Activated effector memory CD4-positive, alpha-beta T cell treated with anti-CD3 and anti-CD28 coated beads, Interleukin-2, amount 50 U/mL, for 16 hours (primary cell): Measurements from ENCODE around the gene ROBO2.
"Not testable (repeated sequence)": the region's sequence is repeated elsewhere in the genome, so short reads cannot be mapped to it uniquely, and the experiment has no call there.

Experiments
- DNase-seq: peaks from one replicate; pipeline ENCODE4 v3.0.0-alpha.2; 2020

ROBO2 gene

DNA sequence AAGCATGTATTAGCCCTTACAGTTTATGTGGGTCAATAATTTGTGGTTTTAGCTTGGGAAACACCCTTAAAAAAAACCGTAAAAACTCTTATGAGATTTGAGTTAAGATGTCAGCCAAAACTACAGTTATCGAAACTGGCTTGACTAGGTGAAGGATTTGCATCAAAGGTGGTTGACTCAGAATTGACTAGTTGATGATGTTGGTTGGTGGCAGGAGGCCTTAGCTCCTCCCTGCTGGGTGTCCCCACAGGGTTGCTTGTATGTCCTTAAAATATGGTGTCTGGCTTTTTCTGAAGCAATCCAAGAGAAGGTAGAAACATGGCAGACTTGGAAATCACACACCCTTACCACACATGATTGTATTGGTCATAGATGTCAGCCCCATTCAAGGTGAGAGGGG lies 305.1 kb downstream of the ROBO2 start:
- no peak for DNase-seq

DNA sequence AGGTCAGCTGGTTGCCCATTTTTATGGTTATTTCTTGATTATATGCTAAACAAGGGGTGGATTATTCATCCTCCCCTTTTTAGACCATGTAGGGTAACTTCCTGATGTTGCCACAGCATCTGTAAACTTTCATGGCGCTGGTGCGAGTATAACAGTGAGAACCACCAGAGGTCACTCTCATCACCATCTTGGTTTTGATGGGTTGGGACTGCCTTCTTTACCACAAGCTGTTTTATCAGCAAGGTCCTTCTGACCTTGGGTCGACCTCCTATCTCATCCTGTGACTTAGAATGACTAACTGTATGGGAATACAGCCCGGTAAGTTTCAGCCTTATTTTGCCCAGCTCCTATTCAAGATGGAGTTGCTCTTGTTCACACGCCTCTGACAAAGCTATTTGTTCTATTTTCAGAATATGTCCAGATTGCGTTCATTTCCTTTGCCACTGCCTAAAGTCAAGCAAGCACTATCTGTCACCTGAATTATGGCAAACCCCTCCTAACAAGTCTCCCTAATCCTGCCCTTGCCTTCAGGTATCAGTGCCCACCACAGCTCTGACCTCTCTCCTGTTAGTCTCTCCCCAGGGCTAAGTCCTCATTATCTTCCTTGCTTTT lies 308.5 kb downstream of the ROBO2 start:
- no peak for DNase-seq

DNA sequence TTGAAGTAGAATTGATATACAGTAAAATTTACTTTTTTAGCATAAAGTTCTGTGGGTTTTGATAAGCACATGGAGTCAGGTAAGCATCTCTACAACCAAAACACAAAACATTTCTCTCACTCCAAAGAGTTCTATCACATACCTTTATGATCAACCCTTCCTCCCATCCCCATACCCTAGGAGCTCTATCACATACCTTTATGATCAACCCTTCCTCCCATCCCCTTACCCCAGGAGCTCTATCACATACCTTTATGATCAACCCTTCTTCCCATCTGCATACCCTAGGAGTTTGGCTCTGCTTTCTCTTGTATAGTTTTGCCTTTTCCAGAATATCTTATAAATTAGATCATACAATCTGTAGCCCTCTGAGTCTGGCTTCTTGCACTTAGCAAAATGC lies 315.1 kb downstream of the ROBO2 start:
- DNase-seq: no peak

DNA sequence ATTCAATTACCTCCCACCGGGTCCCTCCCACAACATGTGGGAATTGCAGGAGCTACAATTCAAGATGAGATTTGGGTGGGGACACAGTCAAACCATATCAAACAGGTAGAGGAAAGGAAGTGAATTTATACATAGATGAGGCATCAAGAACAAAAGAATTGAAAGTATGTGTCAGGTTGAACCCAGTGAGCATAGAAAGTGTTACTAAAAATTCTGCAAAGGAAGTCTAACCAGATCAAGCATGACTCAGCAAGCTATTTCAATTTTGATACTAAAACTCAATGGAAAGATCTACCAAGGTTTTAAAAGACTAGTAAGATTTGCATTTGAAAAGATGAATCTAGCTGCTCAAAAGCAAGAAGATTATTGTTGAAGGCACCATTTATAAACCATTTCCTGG lies 323.0 kb downstream of the ROBO2 start:
- DNase-seq: no peak

DNA sequence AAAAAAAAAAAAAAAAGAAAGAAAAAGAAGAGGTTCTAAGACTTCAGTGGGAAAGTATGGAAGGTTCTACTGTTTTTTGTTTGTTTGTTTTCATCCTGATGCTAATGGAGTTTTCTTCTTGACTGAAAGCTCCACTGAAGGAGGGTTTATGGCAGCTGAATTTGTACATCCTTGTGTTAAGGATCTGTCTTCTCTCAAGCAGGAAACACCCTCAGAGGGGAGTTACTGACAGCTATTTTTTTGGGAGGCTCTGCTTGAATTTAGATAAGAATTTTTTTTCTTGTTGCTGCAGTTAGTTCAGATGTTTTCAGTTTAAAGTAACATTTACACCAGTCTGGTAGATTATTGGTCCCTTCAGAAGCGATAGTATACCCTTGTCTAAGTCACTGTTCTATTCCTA lies 325.3 kb downstream of the ROBO2 start:
- DNase-seq: no peak

DNA sequence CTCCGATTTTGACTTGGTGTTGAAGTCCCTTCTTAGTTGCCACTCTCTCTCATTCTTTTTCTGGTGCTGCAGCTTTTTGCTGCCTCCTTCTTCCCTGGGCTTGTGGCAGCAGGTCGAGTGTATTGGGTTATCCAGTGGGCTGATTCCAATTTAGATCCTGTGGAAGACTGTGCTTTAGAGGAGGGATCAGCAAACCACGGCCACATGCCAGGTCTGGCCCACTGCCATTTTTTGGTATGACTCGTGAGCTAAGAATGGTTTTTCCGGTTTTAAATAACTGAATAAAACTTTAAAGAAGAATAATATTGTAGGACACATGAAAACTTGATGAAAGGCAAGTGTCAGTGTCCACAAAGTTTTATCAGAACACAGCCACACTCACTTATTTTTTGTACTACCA lies 330.5 kb downstream of the ROBO2 start:
- no peak for DNase-seq

DNA sequence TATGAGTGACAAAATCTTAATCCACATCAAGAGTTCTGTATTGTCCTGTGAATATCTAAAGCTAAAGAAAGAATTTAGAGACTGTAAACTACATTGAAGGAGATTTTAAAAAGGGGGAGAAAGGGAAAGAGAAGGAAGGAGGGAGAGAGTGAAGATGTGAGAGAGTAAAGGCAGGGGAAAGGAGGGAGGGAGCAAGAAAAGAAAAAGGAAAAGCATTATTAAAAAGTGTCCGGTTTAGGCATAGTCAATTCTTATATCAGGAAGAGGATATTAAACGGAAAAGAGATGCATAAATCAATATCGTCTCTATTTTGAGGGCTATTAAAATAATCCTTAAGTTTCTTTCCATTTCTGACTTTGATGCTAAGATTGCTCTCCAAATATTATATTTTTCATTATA lies 332.1 kb downstream of the ROBO2 start:
- DNase-seq: no peak

DNA sequence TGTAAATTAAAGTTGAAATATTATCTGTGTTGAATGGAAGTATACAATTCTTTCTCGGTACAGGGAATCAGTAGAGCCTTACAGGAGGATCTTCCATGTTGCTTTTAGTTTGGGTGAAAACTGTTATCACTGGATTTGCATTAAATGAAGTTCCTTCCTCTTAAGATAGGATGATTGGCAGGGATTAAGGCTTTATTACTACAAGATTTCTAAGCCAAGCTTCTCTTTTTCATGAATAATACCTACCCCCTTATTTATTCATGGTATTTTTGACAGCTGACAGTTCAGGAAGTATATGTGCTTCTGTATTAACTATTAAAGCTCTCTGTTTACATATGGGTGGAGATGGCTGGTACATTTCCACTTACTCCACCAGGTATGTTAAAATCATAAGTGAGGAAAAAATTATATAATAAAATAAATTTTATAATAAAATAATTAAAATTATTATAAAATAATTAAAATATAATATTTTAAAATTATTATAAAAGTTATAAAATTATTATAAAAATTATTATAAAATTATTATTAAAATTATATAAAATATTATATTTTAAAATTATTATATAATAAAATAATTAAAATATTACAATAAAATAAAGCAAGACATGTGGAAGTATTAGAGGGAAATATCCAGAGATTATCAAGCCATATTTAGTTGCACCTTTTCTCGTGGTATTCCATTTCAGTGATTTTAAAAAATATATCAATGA lies 332.9 kb downstream of the ROBO2 start:
- no peak for DNase-seq

DNA sequence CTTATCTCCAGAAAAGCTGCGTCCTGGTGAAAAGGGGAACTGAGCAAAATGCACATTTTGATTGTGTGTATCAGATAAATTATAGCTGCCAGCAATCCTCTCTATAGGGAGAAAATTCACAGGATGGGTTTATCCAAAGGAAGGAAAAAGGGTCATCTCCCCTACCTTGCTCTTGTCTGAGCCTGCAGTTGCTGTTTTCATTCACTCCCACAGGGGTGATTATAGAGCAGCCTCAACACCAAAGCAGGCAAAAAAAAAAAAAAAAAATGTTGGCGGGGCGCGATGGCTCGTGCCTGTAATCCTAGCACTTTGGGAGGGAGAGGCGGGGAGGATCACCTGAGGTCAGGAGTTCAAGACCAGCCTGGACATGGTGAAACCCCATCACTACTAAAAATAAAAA lies 333.7 kb downstream of the ROBO2 start:
- no peak for DNase-seq

DNA sequence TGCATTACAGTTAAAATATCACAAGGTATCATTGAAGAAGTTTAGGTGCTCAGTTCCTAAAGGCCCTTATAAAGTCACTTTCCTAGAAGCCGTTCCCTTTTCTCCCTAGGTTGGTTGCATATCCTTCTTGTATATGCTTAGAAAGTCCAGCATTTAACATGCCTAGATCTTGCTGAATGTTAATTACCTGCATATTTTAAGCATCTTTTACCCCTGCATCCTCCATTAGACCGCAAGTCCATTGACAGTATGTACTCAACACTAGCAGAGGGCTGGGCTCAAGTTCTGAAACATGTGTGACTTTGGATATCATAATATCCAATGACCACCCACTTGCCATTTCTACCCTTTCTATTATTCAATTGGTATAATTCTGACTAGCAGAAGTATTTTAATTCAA lies 336.6 kb downstream of the ROBO2 start:
- no peak for DNase-seq

DNA sequence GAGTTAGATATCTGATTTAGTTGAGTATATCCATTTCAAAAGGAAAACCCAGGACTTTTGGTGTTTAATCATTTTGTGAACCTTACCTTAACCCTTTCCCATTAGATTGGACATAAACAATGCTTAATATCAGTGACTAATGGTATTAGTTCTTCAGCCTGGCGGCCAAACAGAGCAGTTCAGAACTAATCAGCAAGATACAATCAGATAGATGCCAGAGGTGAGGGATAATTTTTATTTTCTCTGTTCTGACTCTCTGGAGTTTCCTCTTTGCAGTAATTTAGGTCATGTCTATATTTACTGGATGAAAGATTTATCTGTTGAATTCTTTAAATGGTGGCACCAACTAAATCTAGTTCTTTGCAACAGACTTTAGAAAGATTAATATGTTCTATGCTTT lies 337.8 kb downstream of the ROBO2 start:
- no peak for DNase-seq

DNA sequence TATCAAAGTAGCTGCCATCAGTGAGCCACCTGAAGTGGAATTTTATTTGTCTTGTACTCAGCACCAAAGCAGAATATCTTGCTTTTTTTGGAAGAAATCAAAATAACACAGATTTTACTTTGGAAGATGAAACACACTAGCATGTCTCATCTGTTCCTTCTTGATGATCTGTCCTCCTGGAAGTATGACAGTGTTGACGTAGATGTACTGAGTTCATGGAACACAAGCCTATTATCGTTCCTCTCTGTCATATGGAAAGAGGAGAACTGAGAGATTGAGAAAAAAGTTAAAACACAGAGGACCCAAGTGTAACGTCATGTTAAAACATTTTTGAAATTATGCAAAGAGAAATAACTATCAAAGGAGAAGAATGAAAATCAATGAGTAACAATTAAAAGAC lies 340.2 kb downstream of the ROBO2 start:
- no peak for DNase-seq

DNA sequence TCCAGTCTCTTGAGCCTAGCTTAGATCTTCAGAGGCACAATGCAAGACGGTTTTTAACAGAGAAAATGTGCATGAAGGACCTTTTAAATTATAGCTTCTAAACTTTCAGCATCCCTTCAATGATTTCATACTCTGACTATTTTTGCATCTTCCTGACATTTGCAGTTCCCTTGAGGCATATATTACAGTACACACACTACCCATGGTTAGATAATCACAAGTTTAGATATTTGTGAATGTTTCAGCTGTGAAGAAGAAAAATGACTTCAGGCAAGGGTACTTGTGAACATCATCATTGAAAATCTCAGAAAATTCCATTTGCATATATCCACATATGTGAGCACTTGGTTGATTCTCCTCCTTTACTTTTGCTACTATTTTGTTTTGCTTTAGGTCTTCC lies 341.5 kb downstream of the ROBO2 start:
- no peak for DNase-seq

DNA sequence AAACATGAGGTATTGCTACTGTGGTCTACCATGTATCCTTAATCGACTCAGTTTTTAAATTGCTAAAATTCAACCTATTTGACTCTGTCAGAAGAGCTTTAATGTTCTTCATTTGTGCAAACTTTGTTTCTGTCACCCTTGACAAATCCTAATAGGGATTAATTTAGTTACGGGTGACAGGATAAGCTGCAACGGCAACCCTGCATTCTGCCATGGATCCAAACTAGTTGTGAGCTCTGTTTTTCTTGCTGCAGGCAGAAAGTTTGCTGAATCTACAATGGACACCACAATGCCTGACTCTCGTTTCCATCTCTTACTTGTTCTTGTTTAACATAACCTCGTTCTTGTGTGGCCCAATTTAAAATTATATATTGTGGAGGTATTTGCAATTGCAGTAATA lies 352.3 kb downstream of the ROBO2 start:
- DNase-seq: no peak

DNA sequence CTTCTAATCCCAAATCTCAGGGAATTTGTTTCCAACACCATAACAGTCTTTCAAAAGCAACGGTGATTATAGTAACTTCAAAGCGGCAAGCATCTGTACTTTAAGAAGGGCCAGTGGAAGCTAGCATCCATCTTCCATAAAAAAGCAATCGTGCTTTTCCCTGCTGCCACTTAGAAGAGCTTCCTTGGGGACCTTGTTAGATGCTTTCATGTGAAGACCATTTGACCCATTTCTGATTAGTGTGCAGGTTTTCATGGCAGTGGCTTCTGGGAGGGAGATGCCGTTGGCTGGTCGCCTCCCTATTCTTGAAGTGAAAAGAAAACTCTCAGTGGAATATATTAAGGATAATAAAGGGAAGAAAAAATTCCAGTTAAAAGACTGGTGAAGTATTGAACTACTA lies 354.1 kb downstream of the ROBO2 start:
- DNase-seq: no peak

DNA sequence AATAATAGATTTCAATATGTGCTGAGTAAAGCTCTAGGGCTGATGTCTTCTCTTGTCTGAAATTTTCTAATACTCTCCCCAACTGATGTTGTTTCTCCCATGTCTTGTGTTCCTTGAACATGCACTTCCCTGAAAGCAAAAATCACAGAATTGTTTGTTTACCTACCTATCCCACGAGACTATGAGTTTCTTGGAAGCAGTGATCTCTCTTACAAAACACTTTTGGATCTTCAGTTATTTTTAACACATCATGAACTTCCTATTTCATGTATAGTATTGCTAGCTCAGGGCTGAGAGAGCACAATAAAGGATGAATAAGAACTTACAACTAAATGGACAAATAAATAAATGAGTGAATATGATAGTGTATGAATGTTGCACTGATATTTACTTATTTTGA lies 365.0 kb downstream of the ROBO2 start:
- DNase-seq: no peak

DNA sequence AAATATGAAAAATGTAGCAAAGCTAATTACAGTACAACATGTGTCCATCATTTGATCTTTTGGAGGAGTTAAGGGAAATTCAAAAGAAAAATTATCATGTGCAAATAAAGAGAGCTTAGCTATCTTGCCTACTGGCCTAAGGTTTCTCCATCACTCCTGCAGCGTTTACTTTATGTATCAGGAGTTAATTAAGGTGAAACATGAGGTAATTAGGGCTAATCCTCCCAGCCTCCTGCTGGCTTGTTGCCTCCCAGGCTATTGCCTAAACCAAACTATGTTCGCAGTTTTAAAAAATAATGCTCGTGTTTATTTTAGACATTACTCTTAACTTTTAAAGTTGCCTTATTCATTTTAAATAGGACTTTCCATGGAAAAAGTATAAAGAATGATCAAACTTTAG lies 367.5 kb downstream of the ROBO2 start:
- DNase-seq: no peak

DNA sequence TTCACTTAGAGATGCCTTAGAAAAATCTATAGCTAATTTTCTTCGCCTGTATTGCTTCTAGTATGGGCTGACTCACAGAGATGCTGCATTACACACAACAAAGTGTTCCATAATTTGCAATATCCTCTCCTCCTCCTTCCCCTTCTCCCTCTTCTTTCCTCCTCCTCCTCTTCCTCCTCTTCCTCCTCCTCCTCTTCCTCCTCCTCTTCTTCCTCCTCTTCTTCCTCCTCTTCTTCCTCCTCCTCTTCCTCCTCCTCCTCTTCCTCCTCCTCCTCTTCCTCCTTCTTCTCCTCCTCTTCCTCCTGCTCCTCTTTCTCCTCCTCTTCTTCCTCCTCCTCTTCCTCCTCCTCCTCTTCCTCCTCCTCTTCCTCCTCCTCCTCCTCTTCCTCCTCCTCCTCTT lies 370.4 kb downstream of the ROBO2 start:
- DNase-seq: not testable (repeated sequence)

DNA sequence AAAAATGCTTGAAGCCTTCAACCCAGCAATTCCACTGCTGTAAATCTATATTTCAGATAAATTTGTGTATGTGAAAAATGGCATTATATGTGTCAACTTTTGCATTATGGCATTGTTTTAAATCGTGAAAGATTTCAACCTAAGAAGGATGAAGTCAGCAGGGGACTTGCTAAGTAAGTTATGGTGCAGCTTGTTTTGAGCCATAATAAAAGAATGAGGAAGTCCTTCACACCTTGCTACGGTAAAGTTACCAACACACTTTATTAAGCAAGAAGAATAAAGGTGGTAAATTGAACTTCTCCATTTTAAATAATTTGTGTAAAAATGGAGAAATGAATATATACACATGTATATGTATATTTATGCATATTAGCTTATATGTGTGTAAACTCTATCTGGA lies 371.4 kb downstream of the ROBO2 start:
- no peak for DNase-seq

DNA sequence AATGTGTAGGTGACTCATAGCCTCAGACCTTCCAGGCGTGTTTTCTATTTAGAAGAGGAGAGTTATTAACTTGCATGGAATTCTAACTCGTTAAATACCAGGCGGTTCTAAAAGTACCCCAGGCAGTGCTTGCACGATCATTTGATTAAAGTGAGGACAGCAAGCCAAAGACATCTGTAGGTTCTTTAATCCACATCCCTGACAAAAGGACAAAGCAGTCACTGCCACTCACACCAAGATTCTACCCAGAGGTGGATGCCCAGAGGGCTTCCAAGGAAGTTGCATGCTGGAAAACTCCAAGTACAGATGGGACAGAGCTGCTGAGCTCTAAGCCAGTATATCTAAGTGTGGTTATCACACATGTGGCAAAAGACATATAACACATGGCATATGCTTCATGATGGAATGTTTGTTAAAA lies 372.1 kb downstream of the ROBO2 start:
- DNase-seq: no peak

DNA sequence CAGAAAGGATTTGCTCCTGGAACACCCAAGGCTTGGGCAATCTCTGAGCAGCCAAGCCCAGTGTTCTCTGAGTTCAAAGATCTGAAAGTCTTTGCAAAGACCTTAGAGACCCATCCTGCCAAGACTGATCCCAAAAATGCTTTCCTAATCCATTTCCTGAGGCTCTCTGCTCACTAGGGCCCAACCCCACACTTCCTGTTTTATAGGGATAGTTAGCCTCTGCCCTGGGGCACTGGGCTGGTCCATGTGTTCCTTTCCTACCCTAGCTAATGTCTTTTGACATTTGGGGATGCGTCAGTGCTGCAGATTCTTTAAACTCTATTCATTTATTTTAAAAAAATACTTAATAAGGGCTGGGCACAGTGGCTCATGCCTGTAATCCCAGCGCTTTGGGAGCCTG lies 372.7 kb downstream of the ROBO2 start:
- no peak for DNase-seq

DNA sequence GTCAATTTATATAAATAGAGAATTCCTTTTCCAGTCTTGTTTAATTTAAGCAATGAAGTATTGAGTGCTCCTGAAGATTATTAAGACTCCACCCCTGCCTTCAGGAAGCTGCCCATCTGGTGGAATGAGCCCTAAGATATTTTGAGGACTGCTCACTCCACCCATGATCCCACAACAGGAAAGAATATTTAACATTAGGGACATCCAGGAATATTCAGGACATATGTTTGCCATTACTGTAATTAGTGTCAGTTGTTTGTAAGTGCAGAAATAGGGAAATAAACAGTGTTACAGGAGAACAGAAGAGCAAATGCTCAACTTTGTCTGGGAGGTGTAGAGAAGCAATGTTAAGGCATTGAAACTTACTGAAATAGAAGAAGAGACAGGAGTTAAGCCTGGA lies 375.0 kb downstream of the ROBO2 start:
- no peak for DNase-seq

DNA sequence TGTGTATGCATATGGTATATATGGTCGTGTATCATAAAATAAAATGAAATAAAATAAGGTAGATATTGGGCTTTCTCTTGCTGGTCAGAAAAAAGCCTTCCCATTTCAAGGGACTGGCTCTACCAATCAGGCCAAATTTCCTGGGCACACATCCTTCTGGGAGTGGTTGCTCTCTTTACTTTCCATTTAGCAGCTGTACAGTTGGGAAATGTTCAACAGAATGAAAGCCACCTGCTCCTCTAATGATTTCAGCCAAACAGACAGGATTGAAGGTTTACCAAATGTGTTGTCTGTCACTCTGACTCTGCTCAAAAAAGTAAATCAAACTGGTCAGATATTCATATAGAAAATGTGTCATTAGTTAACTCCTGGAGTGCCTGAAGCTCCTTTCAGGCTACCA lies 380.4 kb downstream of the ROBO2 start:
- DNase-seq: no peak

DNA sequence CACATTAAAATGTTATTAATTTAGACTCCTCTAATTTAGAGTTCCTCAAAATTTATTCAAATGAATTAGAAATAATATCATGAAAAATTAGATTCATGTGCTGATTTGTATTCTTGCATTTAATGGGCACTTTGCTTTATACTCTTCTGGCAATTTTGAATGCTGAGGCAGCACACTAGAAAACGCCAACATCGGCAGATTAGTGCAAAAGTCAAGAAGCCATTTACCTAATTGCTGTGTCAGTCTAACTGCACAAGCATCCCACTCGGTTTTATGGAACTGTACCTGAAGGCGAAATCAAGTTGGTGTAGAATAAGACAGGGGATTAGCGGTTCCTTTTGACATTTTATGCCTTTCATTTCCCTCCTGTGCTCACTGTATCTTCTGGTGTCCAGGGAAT lies 382.0 kb downstream of the ROBO2 start:
- no peak for DNase-seq

DNA sequence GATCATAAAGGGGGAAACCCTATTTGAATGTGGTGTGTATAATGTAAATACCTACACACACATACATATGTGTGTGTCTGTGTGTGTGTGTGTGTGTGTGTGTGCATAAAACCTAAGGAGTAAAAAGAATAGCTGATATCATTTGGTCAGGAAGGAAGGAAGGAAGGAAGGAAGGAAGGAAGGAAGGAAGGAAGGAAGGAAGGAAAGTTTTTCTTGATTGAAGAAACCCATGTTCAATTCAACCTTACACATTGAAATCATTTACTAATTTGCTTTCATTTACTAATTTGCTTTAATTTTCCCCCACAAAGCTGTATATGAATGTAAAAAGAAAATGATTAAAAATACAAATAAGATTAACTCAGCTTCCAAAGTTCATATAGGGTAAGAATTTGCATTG lies 386.6 kb downstream of the ROBO2 start:
- no peak for DNase-seq
